ENCODE data around the gene CS. TPM values are rescaled to one million over a fixed set of nuclear protein-coding genes. Genes with fewer than 3 reads are reported as not detected.

CS gene
- polyA plus RNA-seq, 1 of the 3 experiments (the other 2 are of a cell fraction), result 121 TPM

GRCh38 chr12:56296295-56296694 is 3.8 kb downstream of the CS start:
- CTCF ChIA-PET, result interaction anchor here (1.0 kb wide), 1 partner anchor 20 kb away, joined by 3 read pairs; the partner anchor contains the start of gene CNPY2
- Histone ChIP-seq H3K9ac (no peak overlapping the region), H2AFZ (ENCODE audit: low read depth) (no peak overlapping the region), H4K20me1 (ENCODE audit: insufficient read depth) (peaks cover 58% of the 10 kb centered on the region), H3K9me2 (no peaks in the 10 kb centered on the region), H3F3A (replicated peaks; ENCODE audit: insufficient read depth) (peaks cover 11% of the 10 kb centered on the region), H3K27ac (ENCODE audit: low read depth in 2 of 2, low read length in 1 of 2) (no peak overlapping the region), H3K9me3 (no peaks in the 10 kb centered on the region), H3K4me2 (no peak overlapping the region), H3K79me2 (ENCODE audit: insufficient read depth) (peaks cover 93% of the 10 kb centered on the region), H3K4me3 (ENCODE audit: low read depth in 2 of 2, low read length in 1 of 2) (no peak overlapping the region), H3K27me3 (ENCODE audit: insufficient read depth) (no peaks in the 10 kb centered on the region), H3K4me1 (ENCODE audit: control insufficient read depth in 1 of 2, insufficient read depth in 2 of 2, low read depth in 1 of 2, low read length in 1 of 2) (peaks cover 18 to 27% of the 10 kb centered on the region in 2 experiments; a peak in 2 of 4 replicates), H3K36me3 (replicated peaks in 1 of 2; ENCODE audit: control insufficient read depth in 1 of 2, insufficient read depth in 2 of 2, low read length in 1 of 2) (peaks cover 7 to 27% of the 10 kb centered on the region in 2 experiments)
- TF ChIP-seq MXI1 (IDR thresholded peaks at IDR 0.05; ENCODE audit: low read depth, low read length) (no peak), MEF2A (IDR thresholded peaks at IDR 0.05; ENCODE audit: borderline replicate concordance, low read depth) (no peak), NRF1 (IDR thresholded peaks at IDR 0.05; ENCODE audit: low read depth, low read length) (no peak), FOXM1 (IDR thresholded peaks at IDR 0.05; ENCODE audit: low read depth) (no peak), FOSL2 (IDR thresholded peaks at IDR 0.05; ENCODE audit: borderline replicate concordance, low read depth) (no peak), RXRA (IDR thresholded peaks at IDR 0.05; ENCODE audit: borderline replicate concordance, low read depth) (no peak), GABPA (IDR thresholded peaks at IDR 0.05; ENCODE audit: low read depth) (no peak), FOXJ3 (CRISPR knock-in tag; IDR thresholded peaks at IDR 0.05) (no peak), EP300 (IDR thresholded peaks at IDR 0.05; ENCODE audit: borderline replicate concordance in 1 of 2, low read depth in 1 of 2, low read length in 1 of 2) (no peak), PBX3 (IDR thresholded peaks at IDR 0.05) (no peak), TAF1 (IDR thresholded peaks at IDR 0.05; ENCODE audit: borderline replicate concordance, low read depth, low read length) (no peak), TEAD4 (IDR thresholded peaks at IDR 0.05; ENCODE audit: borderline replicate concordance, insufficient read depth) (no peak), CHD2 (IDR thresholded peaks at IDR 0.05; ENCODE audit: low read length, partially characterized antibody) (no peak), SMC3 (IDR thresholded peaks at IDR 0.05; ENCODE audit: low read depth, low read length) (no peak)
- TF ChIP-seq, protein P1, sequence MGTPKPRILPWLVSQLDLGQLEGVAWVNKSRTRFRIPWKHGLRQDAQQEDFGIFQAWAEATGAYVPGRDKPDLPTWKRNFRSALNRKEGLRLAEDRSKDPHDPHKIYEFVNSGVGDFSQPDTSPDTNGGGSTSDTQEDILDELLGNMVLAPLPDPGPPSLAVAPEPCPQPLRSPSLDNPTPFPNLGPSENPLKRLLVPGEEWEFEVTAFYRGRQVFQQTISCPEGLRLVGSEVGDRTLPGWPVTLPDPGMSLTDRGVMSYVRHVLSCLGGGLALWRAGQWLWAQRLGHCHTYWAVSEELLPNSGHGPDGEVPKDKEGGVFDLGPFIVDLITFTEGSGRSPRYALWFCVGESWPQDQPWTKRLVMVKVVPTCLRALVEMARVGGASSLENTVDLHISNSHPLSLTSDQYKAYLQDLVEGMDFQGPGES (IDR thresholded peaks at IDR 0.05; ENCODE audit: low read depth, low read length), result no peak
- POLR2A ChIA-PET, result no interaction called here
- WGBS (ENCODE audit: low lambda C conversion rate), result 93% methylated on average over 5 of the region's 5 CpGs
- no peak for DNase-seq

DNA sequence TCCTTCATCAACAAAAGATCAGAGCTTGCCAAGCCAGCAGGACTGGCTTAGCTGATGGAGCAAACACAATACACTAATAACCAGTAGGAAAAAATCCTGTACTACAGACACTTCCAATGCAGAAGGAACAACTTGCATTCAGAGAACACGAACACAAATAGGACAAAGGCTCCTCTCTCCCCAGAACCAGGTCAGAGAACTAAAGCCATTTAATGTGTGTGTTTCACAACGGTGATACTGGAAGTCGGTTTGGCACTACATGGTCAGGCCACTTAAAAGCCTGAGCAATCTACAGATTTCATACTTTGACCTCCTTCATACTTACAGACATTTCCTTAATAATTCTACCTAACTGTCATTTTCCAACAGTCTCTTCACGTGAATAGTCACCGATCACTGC is 6.3 kb downstream of the CS start:
- Histone ChIP-seq H3K4me3 (ENCODE audit: low read depth in 2 of 2, low read length in 1 of 2) (no peak overlapping the region), H2AFZ (ENCODE audit: low read depth) (no peak overlapping the region), H3K9me3 (no peaks in the 10 kb centered on the region), H4K20me1 (ENCODE audit: insufficient read depth) (peaks cover 53% of the 10 kb centered on the region), H3K36me3 (replicated peaks in 1 of 2; ENCODE audit: control insufficient read depth in 1 of 2, insufficient read depth in 2 of 2, low read length in 1 of 2) (peaks cover 14 to 44% of the 10 kb centered on the region in 2 experiments), H3K9ac (no peak overlapping the region), H3F3A (replicated peaks; ENCODE audit: insufficient read depth) (peaks cover 3% of the 10 kb centered on the region), H3K4me1 (ENCODE audit: control insufficient read depth in 1 of 2, insufficient read depth in 2 of 2, low read depth in 1 of 2, low read length in 1 of 2) (peaks cover 9 to 20% of the 10 kb centered on the region in 2 experiments; a peak in 2 of 4 replicates), H3K9me2 (no peaks in the 10 kb centered on the region), H3K27ac (ENCODE audit: low read depth in 2 of 2, low read length in 1 of 2) (no peak overlapping the region), H3K27me3 (ENCODE audit: insufficient read depth) (no peaks in the 10 kb centered on the region), H3K4me2 (no peak overlapping the region), H3K79me2 (ENCODE audit: insufficient read depth) (peaks cover 100% of the 10 kb centered on the region)
- no peak for TF ChIP-seq CHD2 (IDR thresholded peaks at IDR 0.05; ENCODE audit: low read length, partially characterized antibody)
- WGBS (ENCODE audit: low lambda C conversion rate), result 89% methylated on average over 5 of the region's 5 CpGs
- POLR2A ChIA-PET, result no interaction called here
- CTCF ChIA-PET, result interaction anchor here (1.3 kb wide), 3 partner anchors 10 to 105 kb away, joined by 3 to 5 read pairs (median 4); partner anchors contain the start of genes ANKRD52 and SMARCC2
- no peak for DNase-seq

Data from SK-N-SH (cell line).